Stimulated activated CD4-positive, alpha-beta T cell treated with anti-CD3 and anti-CD28 coated beads, TNF-alpha, amount 100 ng/mL, for 4 hours (primary cell): ENCODE measurements around the gene MYOD1.

Experiments used
- DNase-seq, 3 experiments: peaks; one replicate each; pipeline ENCODE4 v3.0.0-alpha.2; 2020; ENCODE audit warnings: low read depth in 3 of 3

Gene MYOD1

GRCh38 chr11:17702876-17703275 lies 16.5 kb upstream of the MYOD1 start:
- DNase-seq, result no peak

- DNase-seq, result no peak
Measured at GRCh38 chr11:17703951-17704350, 15.4 kb upstream of the MYOD1 start.

- DNase-seq, result no peak
Measured at GRCh38 chr11:17707830-17708229, 11.5 kb upstream of the MYOD1 start.

GRCh38 chr11:17711836-17712235 lies 7.5 kb upstream of the MYOD1 start:
- DNase-seq, result no peak

GRCh38 chr11:17713851-17714250 lies 5.5 kb upstream of the MYOD1 start:
- no peak for DNase-seq

- DNase-seq, result no peak
Measured at GRCh38 chr11:17714356-17714854, 5.0 kb upstream of the MYOD1 start.

- DNase-seq, result no peak
Measured at GRCh38 chr11:17714870-17715269, 4.5 kb upstream of the MYOD1 start.

GRCh38 chr11:17716807-17717206 lies 2.6 kb upstream of the MYOD1 start:
- no peak for DNase-seq

GRCh38 chr11:17718015-17718414 lies 1.4 kb upstream of the MYOD1 start:
- DNase-seq, result no peak

- no peak for DNase-seq
Measured at GRCh38 chr11:17718510-17718962, 835 bp upstream of the MYOD1 start.

- DNase-seq, result no peak
Measured at GRCh38 chr11:17719938-17720795, 796 bp downstream of the MYOD1 start.

GRCh38 chr11:17720796-17721171 lies 1.4 kb downstream of the MYOD1 start:
- no peak for DNase-seq

- DNase-seq, result no peak
Measured at GRCh38 chr11:17721242-17721999, 2.0 kb downstream of the MYOD1 start.

- no peak for DNase-seq
Measured at GRCh38 chr11:17722000-17722643, 2.8 kb downstream of the MYOD1 start.

- no peak for DNase-seq
Measured at GRCh38 chr11:17724020-17724908, 4.9 kb downstream of the MYOD1 start.

- no peak for DNase-seq
Measured at GRCh38 chr11:17725174-17725573, 5.8 kb downstream of the MYOD1 start.

GRCh38 chr11:17730137-17730536 lies 10.8 kb downstream of the MYOD1 start:
- no peak for DNase-seq

GRCh38 chr11:17730608-17731462 lies 11.5 kb downstream of the MYOD1 start:
- peak; percentile 12 to 31 (median 16) for DNase-seq

GRCh38 chr11:17733261-17733660 lies 13.9 kb downstream of the MYOD1 start:
- DNase-seq, result no peak

GRCh38 chr11:17734418-17734911 lies 15.1 kb downstream of the MYOD1 start, which contains the start of gene KCNC1:
Gene KCNC1 (plus strand): TSS chr11:17734781. CDS start chr11:17736003, 1,222 bp downstream.
- no peak for DNase-seq
